ENCODE results near the gene ITGB5.

ITGB5 gene

GRCh38 chr3:124805671-124806070, 81.5 kb downstream of the ITGB5 start:
- Histone ChIP-seq H3K4me1 (ENCODE audit: control insufficient read depth in 1 of 2, insufficient read depth in 2 of 2, low read length in 2 of 2) (peaks cover 0 to 7% of the 10 kb centered on the region in 2 donors), H3K9me3 (ENCODE audit: control insufficient read depth in 1 of 2, low read length in 2 of 2) (no peaks in the 10 kb centered on the region), H3K27ac (ENCODE audit: low read length) (no peak overlapping the region), H3K4me3 (ENCODE audit: low read depth in 1 of 2, low read length in 2 of 2) (no peak overlapping the region), H3K36me3 (ENCODE audit: control insufficient read depth in 1 of 2, insufficient read depth in 2 of 2, low read length in 2 of 2) (peaks cover 9 to 10% of the 10 kb centered on the region in 2 donors), H3K27me3 (ENCODE audit: low read depth, low read length) (no peaks in the 10 kb centered on the region)

DNA sequence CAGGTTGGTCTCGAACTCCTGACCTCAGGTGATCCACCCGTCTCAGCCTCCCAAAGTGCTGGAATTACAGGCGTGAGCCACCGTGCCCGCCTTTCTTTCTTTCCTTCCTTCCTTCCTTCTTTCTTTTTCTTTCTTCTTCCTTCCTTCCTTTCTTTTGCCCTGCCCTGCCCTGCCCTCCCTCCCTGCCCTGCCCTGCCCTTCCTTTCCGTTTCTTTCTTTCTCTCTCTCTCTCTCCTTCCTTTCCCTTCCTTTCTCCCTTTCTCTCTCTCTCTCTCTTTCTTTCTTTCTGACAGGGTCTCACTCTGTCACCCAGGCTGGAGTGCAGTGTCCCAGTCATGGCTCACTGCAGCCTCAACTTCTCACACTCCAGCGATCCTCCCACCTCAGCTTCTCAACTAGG, 82.3 kb downstream of the ITGB5 start:
- H3K36me3 ChIP-seq (ENCODE audit: control insufficient read depth in 1 of 2, insufficient read depth in 2 of 2, low read length in 2 of 2): peaks cover 9 to 10% of the 10 kb centered on the region in 2 donors
- no peaks in the 10 kb centered on the region for H3K27me3 ChIP-seq (ENCODE audit: low read depth, low read length)
- no peak overlapping the region for H3K4me3 ChIP-seq (ENCODE audit: low read depth in 1 of 2, low read length in 2 of 2)
- H3K27ac ChIP-seq (ENCODE audit: low read length): no peak overlapping the region
- no peaks in the 10 kb centered on the region for H3K9me3 ChIP-seq (ENCODE audit: control insufficient read depth in 1 of 2, low read length in 2 of 2)
- H3K4me1 ChIP-seq (ENCODE audit: control insufficient read depth in 1 of 2, insufficient read depth in 2 of 2, low read length in 2 of 2): peaks cover 0 to 15% of the 10 kb centered on the region in 2 donors

DNA sequence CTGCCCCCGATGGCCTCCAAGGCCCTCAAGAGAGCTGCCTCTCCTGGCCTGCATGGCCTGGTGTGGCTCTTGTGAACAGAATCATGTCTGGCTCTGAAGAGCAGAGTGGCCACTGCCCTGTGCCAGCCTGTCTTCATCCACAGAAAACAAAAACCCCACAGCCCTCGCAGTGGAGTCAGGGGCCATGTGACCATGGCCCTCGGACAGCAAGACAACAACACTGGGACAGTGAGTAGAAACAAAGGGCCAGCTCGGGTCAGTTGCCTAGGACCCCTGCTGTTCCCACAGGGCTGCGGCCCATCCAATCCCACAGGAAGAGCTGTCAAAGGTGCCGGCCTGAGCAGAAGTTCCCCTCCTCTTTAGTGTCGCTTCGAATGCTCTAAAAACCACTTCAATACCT, 84.5 kb downstream of the ITGB5 start:
- Histone ChIP-seq H3K4me3 (ENCODE audit: low read depth in 1 of 2, low read length in 2 of 2) (no peak overlapping the region), H3K27ac (ENCODE audit: low read length) (no peak overlapping the region), H3K36me3 (ENCODE audit: control insufficient read depth in 1 of 2, insufficient read depth in 2 of 2, low read length in 2 of 2) (peaks cover 0 to 9% of the 10 kb centered on the region in 2 donors), H3K9me3 (ENCODE audit: control insufficient read depth in 1 of 2, low read length in 2 of 2) (no peaks in the 10 kb centered on the region), H3K27me3 (ENCODE audit: low read depth, low read length) (no peaks in the 10 kb centered on the region), H3K4me1 (ENCODE audit: control insufficient read depth in 1 of 2, insufficient read depth in 2 of 2, low read length in 2 of 2) (peaks cover 0 to 16% of the 10 kb centered on the region in 2 donors)

DNA sequence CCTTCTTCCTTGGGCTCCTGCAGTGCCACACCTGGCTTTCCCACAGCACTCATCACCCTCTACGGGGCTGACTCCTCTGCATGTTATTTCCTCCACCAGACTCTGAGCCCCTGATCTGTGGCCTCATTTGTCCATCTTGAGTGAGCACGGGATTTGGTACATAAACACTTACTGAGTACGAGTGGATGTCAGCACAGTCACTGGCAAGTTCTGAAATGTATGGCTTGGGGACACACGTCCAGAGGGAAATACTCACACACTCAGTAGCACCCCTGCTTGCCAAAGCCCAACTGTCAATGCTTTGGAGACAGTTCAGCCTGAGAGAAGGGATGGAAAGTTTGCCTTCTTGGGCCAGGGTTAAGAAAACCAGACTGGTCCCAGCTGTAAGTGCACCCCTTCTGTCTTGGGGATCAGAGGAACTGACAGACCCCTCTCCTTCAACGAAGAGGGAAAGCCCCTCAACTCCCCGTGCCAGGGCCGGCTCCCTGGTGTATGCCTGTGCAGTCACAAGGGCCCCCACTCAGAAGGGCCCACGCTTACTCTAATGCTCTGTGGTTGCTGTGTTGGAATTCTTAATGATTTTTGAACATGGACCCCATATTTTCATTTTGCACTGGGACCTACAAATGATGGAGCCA, 85.0 kb downstream of the ITGB5 start:
- Histone ChIP-seq H3K4me1 (ENCODE audit: control insufficient read depth in 1 of 2, insufficient read depth in 2 of 2, low read length in 2 of 2) (peaks cover 0 to 16% of the 10 kb centered on the region in 2 donors), H3K36me3 (ENCODE audit: control insufficient read depth in 1 of 2, insufficient read depth in 2 of 2, low read length in 2 of 2) (peaks cover 0 to 9% of the 10 kb centered on the region in 2 donors), H3K9me3 (ENCODE audit: control insufficient read depth in 1 of 2, low read length in 2 of 2) (no peaks in the 10 kb centered on the region), H3K27ac (ENCODE audit: low read length) (no peak overlapping the region), H3K27me3 (ENCODE audit: low read depth, low read length) (no peaks in the 10 kb centered on the region), H3K4me3 (ENCODE audit: low read depth in 1 of 2, low read length in 2 of 2) (no peak overlapping the region)

- no peak overlapping the region for H3K27ac ChIP-seq (ENCODE audit: low read length)
- peaks cover 6 to 24% of the 10 kb centered on the region in 2 donors for H3K36me3 ChIP-seq (ENCODE audit: control insufficient read depth in 1 of 2, insufficient read depth in 2 of 2, low read length in 2 of 2)
- no peaks in the 10 kb centered on the region for H3K9me3 ChIP-seq (ENCODE audit: control insufficient read depth in 1 of 2, low read length in 2 of 2)
- no peak overlapping the region for H3K4me3 ChIP-seq (ENCODE audit: low read depth in 1 of 2, low read length in 2 of 2)
- no peaks in the 10 kb centered on the region for H3K27me3 ChIP-seq (ENCODE audit: low read depth, low read length)
- H3K4me1 ChIP-seq (ENCODE audit: control insufficient read depth in 1 of 2, insufficient read depth in 2 of 2, low read length in 2 of 2): peaks cover 0 to 16% of the 10 kb centered on the region in 2 donors
Observed at GRCh38 chr3:124800511-124801258, 86.5 kb downstream of the ITGB5 start.

DNA sequence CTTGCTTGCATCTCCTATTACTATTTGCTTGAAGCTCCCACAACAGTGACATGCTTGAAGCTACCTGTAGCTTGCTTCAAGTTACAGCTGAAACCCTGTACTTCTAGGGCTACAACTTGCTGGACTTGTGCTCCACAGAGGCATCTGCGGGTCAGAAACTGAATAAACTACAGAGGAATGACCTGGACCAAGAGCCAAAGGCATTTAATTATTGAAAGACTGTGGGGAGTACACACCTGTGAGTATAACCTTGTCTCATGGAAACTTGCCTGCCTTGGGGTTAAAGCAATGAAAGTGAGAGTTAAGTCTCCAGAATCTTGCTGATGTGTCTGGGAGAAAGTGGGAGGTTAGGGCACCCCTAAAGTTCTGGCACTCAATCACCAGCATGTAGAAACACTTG, 87.1 kb downstream of the ITGB5 start:
- no peaks in the 10 kb centered on the region for H3K27me3 ChIP-seq (ENCODE audit: low read depth, low read length)
- no peak overlapping the region for H3K27ac ChIP-seq (ENCODE audit: low read length)
- peaks cover 0 to 16% of the 10 kb centered on the region in 2 donors for H3K4me1 ChIP-seq (ENCODE audit: control insufficient read depth in 1 of 2, insufficient read depth in 2 of 2, low read length in 2 of 2)
- no peaks in the 10 kb centered on the region for H3K9me3 ChIP-seq (ENCODE audit: control insufficient read depth in 1 of 2, low read length in 2 of 2)
- peaks cover 8 to 28% of the 10 kb centered on the region in 2 donors for H3K36me3 ChIP-seq (ENCODE audit: control insufficient read depth in 1 of 2, insufficient read depth in 2 of 2, low read length in 2 of 2)
- no peak overlapping the region for H3K4me3 ChIP-seq (ENCODE audit: low read depth in 1 of 2, low read length in 2 of 2)

DNA sequence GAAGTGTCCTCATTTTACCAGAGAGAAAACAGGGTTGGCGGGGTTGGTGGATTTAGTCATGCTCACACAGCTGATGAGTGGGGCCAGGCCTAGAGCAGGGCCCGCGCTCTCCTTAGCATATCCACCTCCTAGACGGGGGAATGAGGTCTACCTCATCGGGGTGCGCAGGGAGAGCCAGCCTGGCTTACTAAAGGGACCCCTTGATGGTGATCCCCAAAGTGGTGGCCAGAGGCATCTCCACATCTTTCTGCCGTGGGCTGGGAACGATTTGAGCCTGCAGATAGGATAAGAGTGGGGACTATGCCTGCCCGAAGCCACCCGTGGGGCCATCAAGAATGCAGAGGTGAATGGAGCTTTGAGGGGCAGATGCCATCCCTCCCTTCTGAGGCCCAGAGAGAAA, 87.5 kb downstream of the ITGB5 start:
- Histone ChIP-seq H3K4me1 (ENCODE audit: control insufficient read depth in 1 of 2, insufficient read depth in 2 of 2, low read length in 2 of 2) (peaks cover 0 to 16% of the 10 kb centered on the region in 2 donors), H3K36me3 (ENCODE audit: control insufficient read depth in 1 of 2, insufficient read depth in 2 of 2, low read length in 2 of 2) (peaks cover 8 to 28% of the 10 kb centered on the region in 2 donors), H3K27ac (ENCODE audit: low read length) (no peak overlapping the region), H3K27me3 (ENCODE audit: low read depth, low read length) (no peaks in the 10 kb centered on the region), H3K4me3 (ENCODE audit: low read depth in 1 of 2, low read length in 2 of 2) (no peak overlapping the region), H3K9me3 (ENCODE audit: control insufficient read depth in 1 of 2, low read length in 2 of 2) (no peaks in the 10 kb centered on the region)

DNA sequence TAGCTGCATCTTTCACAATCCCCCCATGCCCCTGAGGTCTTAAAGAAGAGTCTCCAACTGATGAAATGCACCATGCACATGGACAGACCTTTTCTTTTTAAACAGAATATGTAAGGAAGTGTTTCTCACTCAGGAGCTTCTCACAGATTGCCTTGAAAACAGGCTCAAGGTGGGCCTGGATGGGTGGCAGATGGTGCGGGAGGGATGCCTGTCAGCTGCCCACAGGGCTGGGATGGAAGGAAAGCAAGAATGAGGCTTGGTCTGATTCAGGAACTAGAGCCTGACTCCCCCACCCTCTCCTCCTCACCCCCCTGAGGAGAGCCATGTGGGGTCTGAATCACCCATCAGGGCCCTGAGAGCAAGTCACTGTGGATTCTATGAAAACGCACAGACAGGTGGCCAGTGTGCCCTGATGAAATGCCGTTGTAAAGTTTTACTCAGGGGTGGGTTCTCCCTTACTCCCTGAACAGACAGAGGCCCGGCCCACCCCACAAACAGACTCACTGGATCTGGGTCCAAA, 89.7 kb downstream of the ITGB5 start:
- Histone ChIP-seq H3K36me3 (ENCODE audit: control insufficient read depth in 1 of 2, insufficient read depth in 2 of 2, low read length in 2 of 2) (peaks cover 14 to 19% of the 10 kb centered on the region in 2 donors), H3K4me3 (ENCODE audit: low read depth in 1 of 2, low read length in 2 of 2) (no peak overlapping the region), H3K9me3 (ENCODE audit: control insufficient read depth in 1 of 2, low read length in 2 of 2) (no peaks in the 10 kb centered on the region), H3K27me3 (ENCODE audit: low read depth, low read length) (no peaks in the 10 kb centered on the region), H3K27ac (ENCODE audit: low read length) (no peak overlapping the region), H3K4me1 (ENCODE audit: control insufficient read depth in 1 of 2, insufficient read depth in 2 of 2, low read length in 2 of 2) (peaks cover 0 to 16% of the 10 kb centered on the region in 2 donors)

GRCh38 chr3:124796477-124796876, 90.7 kb downstream of the ITGB5 start:
- Histone ChIP-seq H3K36me3 (ENCODE audit: control insufficient read depth in 1 of 2, insufficient read depth in 2 of 2, low read length in 2 of 2) (peaks cover 14 to 19% of the 10 kb centered on the region in 2 donors), H3K4me1 (ENCODE audit: control insufficient read depth in 1 of 2, insufficient read depth in 2 of 2, low read length in 2 of 2) (peaks cover 0 to 25% of the 10 kb centered on the region in 2 donors)

GRCh38 chr3:124793054-124793739, 94.0 kb downstream of the ITGB5 start:
- H3K36me3 ChIP-seq (ENCODE audit: control insufficient read depth in 1 of 2, insufficient read depth in 2 of 2, low read length in 2 of 2): peaks cover 14 to 22% of the 10 kb centered on the region in 2 donors

More at GRCh38 chr3:124796477-124796876, 90.7 kb downstream of the ITGB5 start:
- no peaks in the 10 kb centered on the region for H3K27me3 ChIP-seq (ENCODE audit: low read depth, low read length)
- H3K4me3 ChIP-seq (ENCODE audit: low read depth in 1 of 2, low read length in 2 of 2): no peak overlapping the region
- no peak overlapping the region for H3K27ac ChIP-seq (ENCODE audit: low read length)
- no peaks in the 10 kb centered on the region for H3K9me3 ChIP-seq (ENCODE audit: control insufficient read depth in 1 of 2, low read length in 2 of 2)

More at GRCh38 chr3:124793054-124793739, 94.0 kb downstream of the ITGB5 start:
- no peaks in the 10 kb centered on the region for H3K27me3 ChIP-seq (ENCODE audit: low read depth, low read length)
- H3K27ac ChIP-seq (ENCODE audit: low read length): no peak overlapping the region
- no peaks in the 10 kb centered on the region for H3K9me3 ChIP-seq (ENCODE audit: control insufficient read depth in 1 of 2, low read length in 2 of 2)
- peaks cover 0 to 9% of the 10 kb centered on the region in 2 donors for H3K4me1 ChIP-seq (ENCODE audit: control insufficient read depth in 1 of 2, insufficient read depth in 2 of 2, low read length in 2 of 2)
- H3K4me3 ChIP-seq (ENCODE audit: low read depth in 1 of 2, low read length in 2 of 2): no peak overlapping the region
